Adrenal gland (tissue), 5 donors: ENCODE data around the gene SH2D7.
A peak's percentile ranks its signal among the peaks of the same experiment; 100 is the strongest.

ENCODE experiments used
- CTCF ChIP-seq, 6 experiments: fragments of 450-650 bp in 4 of 6; fragments of 200-600 bp in 2 of 6; sonication (generic) in 1 of 6; IDR thresholded peaks; 1 replicate in 5 of 6; 2 replicates in 1 of 6; pipeline versions ENCODE4 v1.5.1 to v1.8.0; 2016 to 2021; ENCODE audit warnings: antibody characterized with exemption in 6 of 6, mild to moderate bottlenecking in 2 of 6, moderate library complexity in 1 of 6
- POLR2A ChIP-seq, 2 donors: fragments of 450-650 bp; IDR thresholded peaks; one replicate each; pipeline ENCODE4 v1.6.1; 2017; ENCODE audit warnings: antibody characterized with exemption in 2 of 2, mild to moderate bottlenecking in 2 of 2, moderate library complexity in 1 of 2
- donor health status: DM: no; HTN: no; CAD: no.

- no peak for TF ChIP-seq CTCF (IDR thresholded peaks at IDR 0.05)
- TF ChIP-seq POLR2A (IDR thresholded peaks at IDR 0.05), result peak in 1 of 2 donors; percentile 45
These were observed 36.2 kb upstream of the SH2D7 start for GRCh38 chr15:78055919-78056713.
